ENCODE measurements around the gene DEPDC1B. TPM values are rescaled to one million over a fixed set of nuclear protein-coding genes. Genes with fewer than 3 reads are reported as not detected.

The DEPDC1B gene
- total and polyA plus RNA-seq, 2 of the 8 experiments (the other 6 are each of a cell fraction or from before 2014, with no cell fraction given) = 30.8 to 67.4 TPM

GRCh38 chr5:60679816-60680215 lies 20.1 kb downstream of the DEPDC1B start:
- no peaks in the 10 kb centered on the region for H3K9me3 ChIP-seq (ENCODE audit: insufficient read depth in 2 of 2, low read depth in 1 of 2, low read length in 1 of 2)
- H4K91ac ChIP-seq (replicated peaks; ENCODE audit: insufficient read length, low read length) = no peak overlapping the region
- no peak overlapping the region for H2BK20ac ChIP-seq (ENCODE audit: low read length)
- no peak overlapping the region for H3K23ac ChIP-seq (ENCODE audit: insufficient read length)
- no peaks in the 10 kb centered on the region; the same call in 1 of the 2 replicates for H3K79me1 ChIP-seq (ENCODE audit: low read depth, low read length)
- H2BK5ac ChIP-seq (ENCODE audit: low read depth, low read length) = no peak overlapping the region
- peaks cover 0 to 8% of the 10 kb centered on the region in 2 experiments for H4K20me1 ChIP-seq (replicated peaks in 1 of 2; ENCODE audit: control insufficient read depth in 1 of 2, insufficient read depth in 2 of 2, low read length in 2 of 2)
- H4K5ac ChIP-seq (ENCODE audit: insufficient read length, low read depth, low read length) = no peak overlapping the region
- no peak overlapping the region for H3K27ac ChIP-seq (ENCODE audit: low read depth, low read length)
- H2AFZ ChIP-seq (ENCODE audit: low read length) = no peak overlapping the region
- ChIA-PET CTCF (ENCODE audit: partially characterized antibody) (interaction anchor here (0.8 to 3.9 kb wide), 5 partner anchors 8 to 258 kb away, joined by 3 to 29 read pairs (median 4); no protein-coding TSS in a partner anchor), POLR2A (ENCODE audit: partially characterized antibody) (interaction anchor here (1.1 to 1.2 kb wide), 2 partner anchors 11 to 20 kb away, joined by 3 read pairs; partner anchors contain the start of gene DEPDC1B)
- no peak overlapping the region for H2BK12ac ChIP-seq (ENCODE audit: low read depth, low read length)
- H3K79me2 ChIP-seq (ENCODE audit: control insufficient read depth in 1 of 2, insufficient read depth in 2 of 2, low read length in 2 of 2) = peaks cover under 1 to 95% of the 10 kb centered on the region in 2 experiments; a peak in 2 of 4 replicates
- no peak overlapping the region for H3K4me2 ChIP-seq (ENCODE audit: insufficient read depth in 1 of 2, low read depth in 2 of 2, low read length in 2 of 2)
- H3K23me2 ChIP-seq (ENCODE audit: low read depth, low read length) = no peaks in the 10 kb centered on the region; the same call in 1 of the 2 replicates
- no peak overlapping the region for H3K9ac ChIP-seq (replicated peaks in 1 of 4; ENCODE audit: extremely low read depth in 1 of 4, low read depth in 3 of 4, low read length in 3 of 4)
- no peak overlapping the region for H3K18ac ChIP-seq (ENCODE audit: extremely low read depth, low read length)
- H3K4me1 ChIP-seq (replicated peaks in 1 of 4; ENCODE audit: control insufficient read depth in 3 of 4, insufficient read depth in 4 of 4, low read length in 3 of 4) = peaks cover 0 to 3% (median 0%) of the 10 kb centered on the region in 4 experiments; a peak in 3 of 7 replicates
- TF ChIP-seq GTF2F1 (IDR thresholded peaks at IDR 0.05; ENCODE audit: borderline replicate concordance, low read depth, low read length) (no peak), CTCF (IDR thresholded peaks at IDR 0.05; ENCODE audit: control extremely low read depth in 1 of 3, insufficient read depth in 1 of 3, low read depth in 1 of 3, low read length in 3 of 3) (no peak), SIN3A (conservative IDR thresholded peaks at IDR 0.05 in 1 of 2, IDR thresholded peaks at IDR 0.05 in 1 of 2; ENCODE audit: low read depth in 1 of 2, low read length in 2 of 2) (no peak), CBX8 (IDR thresholded peaks at IDR 0.05; ENCODE audit: borderline replicate concordance, low read depth, low read length) (no peak), CEBPB (IDR thresholded peaks at IDR 0.05; ENCODE audit: low read depth, low read length) (no peak)
- DNase-seq (ENCODE audit: low read depth in 1 of 2, low spot score in 2 of 2) = no peak
- H2BK120ac ChIP-seq (replicated peaks; ENCODE audit: low read depth, low read length) = no peak overlapping the region
- WGBS, 2 experiments (ENCODE audit: extremely low coverage in 1 of 2, insufficient coverage in 1 of 2, insufficient read length in 1 of 2, insufficient replicate concordance in 2 of 2, low coverage in 1 of 2, low lambda C conversion rate in 2 of 2, missing lambda C conversion rate in 1 of 2) = 91% methylated on average over 2 of the region's 2 CpGs; no CpG with 5 or more reads in 1 of the 2 experiments
- H2AK5ac ChIP-seq (ENCODE audit: low read depth, low read length) = no peak overlapping the region
- no peak overlapping the region for H3K4ac ChIP-seq (replicated peaks; ENCODE audit: insufficient read length, low read depth, low read length)
- H4K8ac ChIP-seq (ENCODE audit: extremely low read depth, insufficient read depth, low read length) = no peak overlapping the region
- peaks cover 0 to 4% (median 0%) of the 10 kb centered on the region in 4 experiments; a peak in 2 of 8 replicates for H3K36me3 ChIP-seq (ENCODE audit: control insufficient read depth in 2 of 4, insufficient read depth in 4 of 4, low read length in 3 of 4)
- H3K4me3 ChIP-seq (ENCODE audit: extremely low read depth in 1 of 4, insufficient read depth in 2 of 4, low read depth in 3 of 4, low read length in 4 of 4) = no peak overlapping the region
- no peaks in the 10 kb centered on the region for H3K27me3 ChIP-seq (replicated peaks in 1 of 4; ENCODE audit: control insufficient read depth in 3 of 4, extremely low read depth in 1 of 4, insufficient read depth in 3 of 4, low read length in 3 of 4)
- no peak overlapping the region for H3K14ac ChIP-seq (ENCODE audit: insufficient read length)
- FAIRE-seq = no peak
- H3K56ac ChIP-seq (replicated peaks; ENCODE audit: insufficient read length, low read depth, low read length) = no peak overlapping the region
- H2BK15ac ChIP-seq (ENCODE audit: low read length) = no peak overlapping the region

Data from H1 (cell line).